Activated CD4-positive, alpha-beta memory T cell treated with anti-CD3 and anti-CD28 coated beads, Interleukin-2, amount 10 ng/mL, durations not matched to agents 7 days and 5 days (primary cell): ENCODE data around the gene MYO1D. TPM values are rescaled to one million over a fixed set of nuclear protein-coding genes. Genes with fewer than 3 reads are reported as not detected.
A peak's percentile ranks its signal among the peaks of the same experiment; 100 is the strongest.

Experiments
- CTCF ChIA-PET: fragments of 350-600 bp; sonication (Branson Sonifier 250); formaldehyde crosslinking; loops from one replicate; lab custom pipeline; 2021; ENCODE audit warnings: antibody characterized with exemption, inconsistent platforms; lab: Charles Lee
- POLR2A ChIA-PET: fragments of 350-600 bp; sonication (Branson Sonifier 250); formaldehyde crosslinking; loops from one replicate; lab custom pipeline; 2021; ENCODE audit warnings: antibody characterized with exemption; lab: Charles Lee
- DNase-seq: peaks from one replicate; pipeline ENCODE4 v3.0.0-alpha.2; 2020
- H3K27ac Mint-ChIP-seq: one replicate; pipeline ENCODE4 v1.8.0; 2021; ENCODE audit warnings: mild to moderate bottlenecking, mixed read lengths
- H3K27me3 Mint-ChIP-seq: one replicate; pipeline ENCODE4 v1.8.0; 2021; ENCODE audit warnings: mixed read lengths
- H3K36me3 Mint-ChIP-seq: one replicate; pipeline ENCODE4 v1.8.0; 2021; ENCODE audit warnings: low read depth, mixed read lengths
- H3K4me1 Mint-ChIP-seq: one replicate; pipeline ENCODE4 v1.8.0; 2021; ENCODE audit warnings: mixed read lengths
- H3K4me3 Mint-ChIP-seq: one replicate; pipeline ENCODE4 v1.8.0; 2021; ENCODE audit warnings: mild to moderate bottlenecking, mixed read lengths
- H3K9me3 Mint-ChIP-seq: one replicate; pipeline ENCODE4 v1.8.0; 2021; ENCODE audit warnings: mixed read lengths
- total RNA-seq, 2 experiments: library from RNA; stranded (reverse); gene quantifications; one replicate each; pipeline ENCODE4 v1.2.3, GENCODE V29; 2021

The MYO1D gene
- total RNA-seq, 2 experiments from 2014 or later: 8.3 to 11.1 TPM

DNA sequence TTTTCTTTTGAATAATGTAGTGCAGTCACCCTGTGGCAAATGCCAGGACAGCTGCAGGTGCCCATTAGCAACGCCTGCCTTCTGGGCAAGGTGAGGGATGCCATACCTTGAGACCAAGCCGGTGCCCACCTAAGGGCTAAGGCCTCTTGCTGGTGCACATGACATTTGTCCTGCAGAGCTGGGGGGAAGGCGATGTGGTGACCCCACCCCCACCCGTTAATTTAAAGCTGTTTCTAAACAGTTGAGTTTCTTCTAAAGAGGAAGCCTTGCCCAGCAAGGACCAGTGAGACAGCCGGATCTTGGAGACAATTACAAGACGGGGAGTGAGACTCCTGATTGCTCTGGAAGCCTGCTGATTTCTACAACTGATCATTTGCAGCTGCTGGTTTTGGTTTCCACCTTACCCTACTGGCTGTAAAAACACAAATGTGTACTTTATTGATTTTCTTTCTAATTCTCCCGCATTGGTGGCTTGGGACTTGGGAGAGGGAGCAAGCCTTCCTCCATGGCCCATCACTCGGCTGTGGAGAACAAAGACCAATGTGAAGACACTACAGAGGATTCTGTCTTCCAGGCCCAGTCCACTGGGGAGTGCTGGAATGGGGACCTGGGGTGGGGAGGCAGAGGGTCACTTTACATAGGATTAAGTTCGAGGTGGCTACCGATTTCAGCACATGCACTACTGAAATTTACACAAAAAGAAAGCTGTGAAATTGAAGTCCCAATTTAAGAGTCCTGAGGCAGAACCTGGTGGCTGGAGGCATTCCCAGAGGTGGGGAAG, 387.4 kb downstream of the MYO1D start:
- Mint-ChIP-seq H3K27me3 (no peaks in the 10 kb centered on the region), H3K4me1 (peaks cover 58% of the 10 kb centered on the region), H3K27ac (peak overlapping the region; percentile 56), H3K36me3 (peaks cover 35% of the 10 kb centered on the region), H3K9me3 (no peaks in the 10 kb centered on the region), H3K4me3 (peak overlapping the region; percentile 84)
- ChIA-PET POLR2A (interaction anchor here (0.6 to 4.0 kb wide), 5 partner anchors 11 to 1823 kb away, joined by 3 to 13 read pairs (median 3); no protein-coding TSS in a partner anchor), CTCF (interaction anchor here (0.8 to 2.4 kb wide), 2 partner anchors 119 to 170 kb away, joined by 3 to 7 read pairs; no protein-coding TSS in a partner anchor)
- DNase-seq: no peak

DNA sequence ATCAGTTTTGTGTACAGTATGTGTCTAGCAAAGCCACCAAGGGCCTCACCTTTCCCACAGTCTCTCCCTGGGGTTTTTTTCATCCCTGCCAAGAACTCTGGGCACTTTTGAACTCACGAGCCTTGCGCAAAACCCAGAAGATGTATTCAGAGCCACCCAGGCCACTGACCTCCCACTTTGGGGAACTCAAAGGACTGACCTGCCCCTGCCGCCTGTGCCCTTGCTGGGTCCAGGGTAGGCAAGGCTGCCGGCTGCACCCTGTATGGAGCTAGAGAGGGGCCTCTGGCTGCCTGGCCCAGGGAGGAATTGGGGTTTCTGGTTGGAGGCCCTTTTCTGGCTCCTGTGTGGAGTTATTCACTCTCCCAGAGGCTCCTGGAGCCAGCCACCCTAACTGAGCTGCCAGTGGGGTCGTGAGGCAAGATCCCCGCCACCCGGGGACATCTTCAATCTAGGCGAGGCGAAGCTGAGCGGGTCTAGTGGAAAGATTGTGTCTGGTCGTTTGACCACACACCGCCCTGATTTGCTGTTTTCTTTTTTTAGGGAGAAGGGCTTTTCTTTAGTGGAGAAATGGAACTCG, 388.2 kb downstream of the MYO1D start:
- Mint-ChIP-seq H3K9me3 (no peaks in the 10 kb centered on the region), H3K27ac (no peak overlapping the region), H3K4me3 (peak overlapping the region; percentile 84), H3K4me1 (peaks cover 58% of the 10 kb centered on the region), H3K36me3 (peaks cover 35% of the 10 kb centered on the region), H3K27me3 (no peaks in the 10 kb centered on the region)
- ChIA-PET CTCF (interaction anchor here (0.8 to 2.4 kb wide), 3 partner anchors 120 to 292 kb away, joined by 3 to 7 read pairs (median 3); no protein-coding TSS in a partner anchor), POLR2A (interaction anchor here (0.6 to 4.0 kb wide), 5 partner anchors 12 to 140 kb away, joined by 3 to 13 read pairs (median 3); no protein-coding TSS in a partner anchor)
- DNase-seq: no peak

DNA sequence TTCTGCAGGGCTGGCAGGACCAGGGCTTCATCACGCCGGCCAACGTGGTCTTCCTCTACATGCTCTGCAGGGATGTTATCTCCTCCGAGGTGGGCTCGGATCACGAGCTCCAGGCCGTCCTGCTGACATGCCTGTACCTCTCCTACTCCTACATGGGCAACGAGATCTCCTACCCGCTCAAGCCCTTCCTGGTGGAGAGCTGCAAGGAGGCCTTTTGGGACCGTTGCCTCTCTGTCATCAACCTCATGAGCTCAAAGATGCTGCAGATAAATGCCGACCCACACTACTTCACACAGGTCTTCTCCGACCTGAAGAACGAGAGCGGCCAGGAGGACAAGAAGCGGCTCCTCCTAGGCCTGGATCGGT, 388.8 kb downstream of the MYO1D start:
- Mint-ChIP-seq H3K9me3 (no peaks in the 10 kb centered on the region), H3K27ac (peak overlapping the region; percentile 4), H3K4me3 (peak overlapping the region; percentile 84), H3K4me1 (peaks cover 60% of the 10 kb centered on the region), H3K27me3 (no peaks in the 10 kb centered on the region), H3K36me3 (peaks cover 38% of the 10 kb centered on the region)
- CTCF ChIA-PET: interaction anchor here (1.5 to 2.4 kb wide), 2 partner anchors 171 to 293 kb away, joined by 3 to 7 read pairs; no protein-coding TSS in a partner anchor
- DNase-seq: no peak
- POLR2A ChIA-PET: interaction anchor here (1.0 to 4.0 kb wide), 4 partner anchors 12 to 140 kb away, joined by 3 to 36 read pairs (median 10); no protein-coding TSS in a partner anchor

DNA sequence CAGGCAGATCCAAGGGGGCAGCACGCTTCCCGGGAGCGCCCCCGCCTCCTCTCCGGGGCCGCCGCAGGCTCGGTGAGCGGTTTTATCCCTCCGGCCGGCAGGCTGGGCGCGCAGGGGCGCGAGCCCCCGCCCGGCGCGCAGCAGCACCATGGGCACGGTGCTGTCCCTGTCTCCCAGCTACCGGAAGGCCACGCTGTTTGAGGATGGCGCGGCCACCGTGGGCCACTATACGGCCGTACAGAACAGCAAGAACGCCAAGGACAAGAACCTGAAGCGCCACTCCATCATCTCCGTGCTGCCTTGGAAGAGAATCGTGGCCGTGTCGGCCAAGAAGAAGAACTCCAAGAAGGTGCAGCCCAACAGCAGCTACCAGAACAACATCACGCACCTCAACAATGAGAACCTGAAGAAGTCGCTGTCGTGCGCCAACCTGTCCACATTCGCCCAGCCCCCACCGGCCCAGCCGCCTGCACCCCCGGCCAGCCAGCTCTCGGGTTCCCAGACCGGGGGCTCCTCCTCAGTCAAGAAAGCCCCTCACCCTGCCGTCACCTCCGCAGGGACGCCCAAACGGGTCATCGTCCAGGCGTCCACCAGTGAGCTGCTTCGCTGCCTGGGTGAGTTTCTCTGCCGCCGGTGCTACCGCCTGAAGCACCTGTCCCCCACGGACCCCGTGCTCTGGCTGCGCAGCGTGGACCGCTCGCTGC, 389.3 kb downstream of the MYO1D start:
- Mint-ChIP-seq H3K4me1 (peaks cover 54% of the 10 kb centered on the region), H3K27ac (peak overlapping the region; percentile 52), H3K4me3 (peak overlapping the region; percentile 84), H3K27me3 (no peaks in the 10 kb centered on the region), H3K9me3 (no peaks in the 10 kb centered on the region), H3K36me3 (peaks cover 38% of the 10 kb centered on the region)
- peak; percentile 42 for DNase-seq
- ChIA-PET CTCF (interaction anchor here (0.8 to 4.1 kb wide), 6 partner anchors 24 to 293 kb away, joined by 3 to 25 read pairs (median 4); no protein-coding TSS in a partner anchor), POLR2A (interaction anchor here (0.9 to 4.0 kb wide), 7 partner anchors 16 to 479 kb away, joined by 3 to 36 read pairs (median 6); partner anchors contain the start of gene PSMD11)

DNA sequence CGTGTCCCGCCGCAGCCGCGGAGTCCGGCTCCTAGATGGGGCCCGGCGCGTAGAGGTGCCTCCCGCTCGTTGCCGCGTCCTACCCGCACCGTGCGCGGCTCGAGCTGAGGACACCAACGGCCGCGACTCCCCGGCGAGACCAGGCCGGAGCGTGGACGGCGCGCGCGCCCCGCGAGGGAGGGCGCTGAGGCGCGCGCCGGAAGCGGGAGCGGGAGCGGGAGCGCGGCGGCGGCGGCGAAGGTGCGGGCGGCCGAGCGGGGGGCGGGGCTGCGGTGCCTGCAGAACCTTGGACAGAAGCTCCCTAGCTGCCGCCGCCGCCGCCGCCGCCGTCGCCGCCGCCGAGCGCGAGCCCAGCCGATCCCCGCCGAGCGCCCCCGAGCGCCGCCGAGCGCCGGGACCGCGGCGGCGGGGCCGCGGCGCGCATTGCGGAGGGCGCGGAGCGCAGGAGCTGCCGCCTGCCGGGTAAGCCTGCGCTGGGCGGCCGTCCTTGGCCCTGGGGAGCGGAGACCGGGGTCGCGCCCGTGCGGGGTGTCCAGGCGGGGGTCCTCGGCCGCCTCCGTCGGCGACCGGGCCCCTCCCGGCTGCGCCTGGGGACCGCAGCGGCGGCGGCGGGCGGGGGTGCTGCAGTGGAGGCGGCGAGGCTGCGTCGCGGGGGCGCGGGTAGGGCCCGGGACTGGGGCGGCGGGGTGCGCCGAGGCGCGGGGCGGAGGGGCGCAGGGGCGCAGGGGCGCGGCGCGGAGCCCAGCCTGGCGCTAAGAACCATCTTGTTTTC, 390.0 kb downstream of the MYO1D start, which contains the start of gene CDK5R1:
CDK5R1 (plus strand) TSS at position 293 of the 772 bp plus-strand sequence. CDS start 628 bp downstream, outside the sequence.
- Mint-ChIP-seq H3K4me1 (peaks cover 47% of the 10 kb centered on the region), H3K27ac (peak within 1 kb of the TSS; percentile 52), H3K36me3 (peaks cover 40% of the 10 kb centered on the region), H3K27me3 (no peaks in the 10 kb centered on the region), H3K9me3 (no peaks in the 10 kb centered on the region), H3K4me3 (peak within 1 kb of the TSS; percentile 84)
- ChIA-PET CTCF (interaction anchor here (0.7 to 4.1 kb wide), 7 partner anchors 24 to 294 kb away, joined by 3 to 25 read pairs (median 3); no protein-coding TSS in a partner anchor), POLR2A (interaction anchor here (0.5 to 4.0 kb wide), 10 partner anchors 11 to 479 kb away, joined by 3 to 36 read pairs (median 3); partner anchors contain the start of gene PSMD11)
- DNase-seq: peak; percentile 74

DNA sequence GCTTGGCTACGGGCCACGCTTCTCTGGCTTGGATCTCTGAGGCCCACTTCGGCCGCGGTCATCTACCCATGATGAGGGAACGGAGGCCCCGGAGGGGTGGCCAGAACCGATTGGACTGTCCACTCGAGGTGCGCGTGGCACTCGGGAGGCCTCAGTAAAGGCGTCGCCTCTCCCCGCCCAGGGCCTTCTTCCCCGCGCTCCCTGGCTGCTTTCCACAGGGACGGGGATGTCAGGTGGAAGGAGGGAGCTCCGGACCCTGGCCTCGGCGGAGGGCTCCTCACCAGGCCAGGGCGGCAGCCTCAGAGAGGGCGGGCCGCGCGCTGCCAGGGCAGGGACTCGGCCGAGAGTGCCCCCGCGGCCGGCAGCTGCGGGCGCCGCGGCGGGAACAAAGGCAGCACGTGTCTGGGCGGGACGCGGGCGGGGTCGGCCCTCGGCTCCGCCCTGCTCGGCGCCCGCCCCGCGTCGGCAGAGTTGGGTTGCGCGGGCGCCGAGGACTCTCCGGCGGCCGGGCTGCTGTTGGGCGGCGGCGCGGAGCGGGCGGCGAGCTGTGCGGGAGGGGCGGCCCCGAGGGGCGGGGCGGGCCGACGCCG, 390.7 kb downstream of the MYO1D start:
- H3K27ac Mint-ChIP-seq: no peak overlapping the region
- ChIA-PET CTCF (interaction anchor here (0.7 to 4.1 kb wide), 4 partner anchors 23 to 103 kb away, joined by 3 to 25 read pairs (median 4); no protein-coding TSS in a partner anchor), POLR2A (interaction anchor here (0.5 to 3.0 kb wide), 7 partner anchors 11 to 462 kb away, joined by 3 to 36 read pairs (median 3); partner anchors contain the start of gene PSMD11)
- H3K27me3 Mint-ChIP-seq: no peaks in the 10 kb centered on the region
- H3K4me3 Mint-ChIP-seq: peak overlapping the region; percentile 63
- no peaks in the 10 kb centered on the region for H3K9me3 Mint-ChIP-seq
- peaks cover 47% of the 10 kb centered on the region for H3K36me3 Mint-ChIP-seq
- H3K4me1 Mint-ChIP-seq: peaks cover 42% of the 10 kb centered on the region
- peak; percentile 67 for DNase-seq

DNA sequence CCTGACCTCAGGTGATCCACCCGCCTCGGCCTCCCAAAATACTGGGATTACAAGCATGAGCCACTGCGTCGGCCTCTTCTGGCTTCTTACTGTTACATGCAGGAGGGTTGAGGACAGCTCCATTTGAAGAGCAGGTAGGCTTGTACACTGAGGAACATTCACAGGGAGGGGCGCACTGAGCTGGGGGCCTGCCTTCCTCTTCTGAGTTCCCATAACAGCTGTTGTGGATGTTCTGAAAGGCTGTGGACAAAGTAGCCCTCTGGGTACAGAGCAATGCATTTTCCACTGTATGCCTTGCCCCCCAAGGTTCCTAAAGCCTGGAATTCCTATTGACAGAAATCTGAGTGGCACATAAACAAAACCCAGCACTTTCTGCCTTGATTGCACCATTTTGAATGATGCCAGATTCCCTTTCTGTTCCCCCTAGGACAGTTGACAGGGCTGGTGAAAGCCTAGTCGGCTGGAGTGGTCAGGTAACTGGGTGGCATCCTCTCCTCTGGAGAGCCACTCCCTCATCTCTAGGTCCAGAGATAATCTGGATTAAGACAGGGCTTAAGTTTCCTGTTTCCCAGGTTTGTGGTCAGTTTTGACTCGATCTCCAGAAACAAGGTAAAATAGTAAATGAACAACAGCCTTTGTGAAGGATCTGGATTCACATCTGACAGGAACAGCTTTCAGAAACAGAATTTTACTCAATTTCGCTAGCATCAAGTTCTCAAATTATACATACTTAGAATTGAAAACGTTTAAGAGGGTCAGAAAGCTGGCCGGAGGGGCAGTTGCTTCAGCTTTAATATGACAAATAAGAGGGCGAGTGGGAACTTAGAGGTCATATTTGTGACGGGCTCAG, 391.4 kb downstream of the MYO1D start:
- Mint-ChIP-seq H3K9me3 (no peaks in the 10 kb centered on the region), H3K27me3 (no peaks in the 10 kb centered on the region), H3K4me1 (peaks cover 35% of the 10 kb centered on the region), H3K36me3 (peaks cover 49% of the 10 kb centered on the region), H3K4me3 (peak overlapping the region; percentile 63), H3K27ac (peak overlapping the region; percentile 40)
- POLR2A ChIA-PET: interaction anchor here (1.3 to 3.0 kb wide), 4 partner anchors 28 to 41 kb away, joined by 3 to 36 read pairs (median 10); partner anchors contain the start of gene PSMD11
- no peak for DNase-seq
- CTCF ChIA-PET: interaction anchor here (4.1 kb wide), 1 partner anchor 24 kb away, joined by 25 read pairs; no protein-coding TSS in a partner anchor

DNA sequence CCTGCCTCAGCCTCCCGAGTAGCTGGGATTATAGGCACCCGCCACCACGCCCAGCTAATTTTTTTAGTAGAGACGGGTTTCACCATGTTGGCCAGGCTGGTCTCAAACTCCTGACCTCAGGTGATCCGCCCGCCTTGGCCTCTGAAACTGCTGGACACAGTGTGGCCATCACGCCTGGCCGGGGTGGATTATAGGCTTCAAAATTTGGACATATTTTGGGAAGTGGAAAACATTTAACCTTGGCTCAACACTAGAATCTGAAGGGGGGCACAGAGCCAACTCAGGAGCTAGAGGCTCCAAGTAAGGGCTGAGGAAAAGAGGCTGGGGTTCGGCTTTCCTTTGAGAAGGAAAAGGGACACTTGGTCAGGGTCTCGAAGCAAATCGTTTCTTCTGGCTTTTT, 392.3 kb downstream of the MYO1D start:
- Mint-ChIP-seq H3K27me3 (no peaks in the 10 kb centered on the region), H3K27ac (no peak overlapping the region), H3K9me3 (no peaks in the 10 kb centered on the region), H3K4me1 (peaks cover 29% of the 10 kb centered on the region), H3K4me3 (no peak overlapping the region), H3K36me3 (peaks cover 49% of the 10 kb centered on the region)
- CTCF ChIA-PET: interaction anchor here (1.4 to 4.1 kb wide), 4 partner anchors 23 to 174 kb away, joined by 5 to 25 read pairs (median 8); no protein-coding TSS in a partner anchor
- POLR2A ChIA-PET: interaction anchor here (1.2 to 1.8 kb wide), 2 partner anchors 35 to 270 kb away, joined by 3 to 5 read pairs; no protein-coding TSS in a partner anchor
- DNase-seq: no peak

DNA sequence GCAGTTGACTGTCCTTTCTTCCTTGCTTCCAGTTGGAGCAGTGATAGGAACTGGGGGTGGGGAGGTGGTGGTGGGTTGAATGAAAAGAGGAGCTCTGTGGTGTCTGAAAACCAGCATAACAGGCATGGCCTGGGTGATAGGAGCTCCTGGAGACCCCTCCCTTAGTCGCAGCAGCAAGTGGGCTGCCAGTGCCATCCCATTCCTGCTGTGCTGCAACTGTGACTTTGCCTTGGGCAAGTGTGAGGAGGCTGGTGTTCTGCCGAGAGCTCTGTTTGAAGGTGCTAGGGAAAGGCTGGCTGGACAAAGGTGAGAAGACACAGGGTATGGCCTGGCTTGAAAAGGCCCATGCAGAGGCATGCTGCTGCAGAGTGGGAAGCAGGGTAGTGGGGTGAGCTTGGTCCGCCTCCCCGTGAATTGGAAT, 392.9 kb downstream of the MYO1D start:
- Mint-ChIP-seq H3K4me1 (peaks cover 23% of the 10 kb centered on the region), H3K36me3 (peaks cover 49% of the 10 kb centered on the region), H3K27ac (peak overlapping the region; percentile 55), H3K9me3 (no peaks in the 10 kb centered on the region), H3K27me3 (no peaks in the 10 kb centered on the region), H3K4me3 (no peak overlapping the region)
- ChIA-PET CTCF (interaction anchor here (0.7 to 4.1 kb wide), 9 partner anchors 20 to 274 kb away, joined by 3 to 25 read pairs (median 6); no protein-coding TSS in a partner anchor), POLR2A (interaction anchor here (0.7 to 1.8 kb wide), 4 partner anchors 20 to 271 kb away, joined by 3 to 5 read pairs (median 4); no protein-coding TSS in a partner anchor)
- DNase-seq: no peak

DNA sequence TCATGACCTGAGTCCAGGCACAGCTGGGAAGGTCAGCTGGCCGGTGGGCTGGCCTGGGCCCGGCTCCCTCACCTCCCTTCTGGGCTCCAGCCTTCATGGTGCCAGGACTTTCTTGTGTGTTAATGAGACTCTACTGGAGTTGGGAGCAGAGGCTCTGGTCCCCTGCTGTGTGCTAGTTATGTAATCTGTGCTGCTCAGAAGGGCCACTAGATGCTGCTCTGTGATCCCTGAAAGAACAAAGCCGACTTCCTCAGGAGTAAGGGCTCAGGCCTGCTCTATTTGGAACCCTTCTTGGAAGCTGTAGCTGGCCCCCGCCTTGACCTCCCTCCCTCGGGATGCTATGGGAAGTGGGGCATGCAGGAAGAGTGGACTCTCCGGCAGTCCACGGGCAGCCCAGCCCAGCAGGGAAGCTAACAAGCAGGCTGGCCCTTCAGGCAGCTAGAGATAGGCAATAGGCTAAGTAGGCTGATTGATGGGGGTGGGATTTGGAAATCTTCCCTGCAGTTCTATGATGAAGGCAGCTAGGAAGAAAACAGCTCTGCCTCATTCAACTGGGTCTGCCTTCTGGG, 393.4 kb downstream of the MYO1D start:
- no peaks in the 10 kb centered on the region for H3K9me3 Mint-ChIP-seq
- H3K27ac Mint-ChIP-seq: peak overlapping the region; percentile 32
- no peaks in the 10 kb centered on the region for H3K27me3 Mint-ChIP-seq
- ChIA-PET CTCF (interaction anchor here (0.7 to 4.1 kb wide), 9 partner anchors 19 to 274 kb away, joined by 3 to 25 read pairs (median 6); no protein-coding TSS in a partner anchor), POLR2A (interaction anchor here (0.6 to 1.8 kb wide), 6 partner anchors 19 to 271 kb away, joined by 3 to 6 read pairs (median 4); partner anchors contain the start of gene PSMD11)
- peaks cover 48% of the 10 kb centered on the region for H3K36me3 Mint-ChIP-seq
- peak; percentile 45 for DNase-seq
- H3K4me3 Mint-ChIP-seq: no peak overlapping the region
- peaks cover 18% of the 10 kb centered on the region for H3K4me1 Mint-ChIP-seq
